ENCODE measurements around the gene PSMD1. TPM values are rescaled to one million over a fixed set of nuclear protein-coding genes. Genes with fewer than 3 reads are reported as not detected.
"Not testable (repeated sequence)": the region's sequence is repeated elsewhere in the genome, so short reads cannot be mapped to it uniquely, and the experiment has no call there.

Gene PSMD1
- total RNA-seq, 1 donor from 2014 or later: 97.4 TPM

- Histone ChIP-seq H3K27ac (no peak overlapping the region), H3K9me3 (no peaks in the 10 kb centered on the region), H3K27me3 (no peaks in the 10 kb centered on the region), H3K4me3 (no peak overlapping the region), H3K36me3 (no peaks in the 10 kb centered on the region), H3K4me1 (peaks cover 7 to 19% of the 10 kb centered on the region in 2 donors)
- peak in 1 of 2 donors; percentile 41 for DNase-seq (ENCODE audit: low spot score in 2 of 2)
- no peak for TF ChIP-seq CTCF (IDR thresholded peaks at IDR 0.05)
- intact Hi-C loops (cut with DNase I): no loop called here
These were observed 139.9 kb downstream of the PSMD1 start for GRCh38 chr2:231196592-231196991.

- H3K4me1 ChIP-seq: peaks cover 4 to 14% of the 10 kb centered on the region in 2 donors
- H3K27me3 ChIP-seq; H3K9me3 ChIP-seq; intact Hi-C loops (cut with DNase I); H3K4me3 ChIP-seq; H3K27ac ChIP-seq; H3K36me3 ChIP-seq: not testable (repeated sequence)
- peak in 1 of 2 donors; percentile 51 for DNase-seq (ENCODE audit: low spot score in 2 of 2)
These were observed 140.5 kb downstream of the PSMD1 start for GRCh38 chr2:231197196-231197595.

- Histone ChIP-seq H3K27ac (peak overlapping the region; percentile 71 to 73), H3K9me3 (no peaks in the 10 kb centered on the region), H3K36me3 (no peaks in the 10 kb centered on the region), H3K4me3 (peak overlapping the region; percentile 71 to 79), H3K27me3 (no peaks in the 10 kb centered on the region), H3K4me1 (peaks cover 3 to 14% of the 10 kb centered on the region in 2 donors)
- no peak for DNase-seq (ENCODE audit: low spot score in 2 of 2)
- no peak for TF ChIP-seq CTCF (IDR thresholded peaks at IDR 0.05)
- intact Hi-C loops (cut with DNase I): loop anchor here (2.0 kb wide), 1 partner anchor 141 kb away; the partner anchor contains the start of gene PSMD1
These were observed 141.1 kb downstream of the PSMD1 start for GRCh38 chr2:231197706-231198290.

GRCh38 chr2:231198291-231199173 is 141.9 kb downstream of the PSMD1 start, which contains the start of gene ARMC9:
TSS of gene ARMC9 (plus strand) at chr2:231198631. CDS start at chr2:231206239, 7,608 bp downstream.
- H3K27me3 ChIP-seq: no peaks in the 10 kb centered on the region
- H3K27ac ChIP-seq: peak within 1 kb of the TSS; percentile 71 to 73
- no peaks in the 10 kb centered on the region for H3K36me3 ChIP-seq
- peaks cover 3 to 14% of the 10 kb centered on the region in 2 donors for H3K4me1 ChIP-seq
- intact Hi-C loops (cut with DNase I): loop anchor here (2.0 kb wide), 1 partner anchor 142 kb away; the partner anchor contains the start of gene PSMD1
- peak in 1 of 2 donors; percentile 83 for DNase-seq (ENCODE audit: low spot score in 2 of 2)
- TF ChIP-seq CTCF (IDR thresholded peaks at IDR 0.05): no peak
- peak within 1 kb of the TSS; percentile 71 to 79 for H3K4me3 ChIP-seq
- no peaks in the 10 kb centered on the region for H3K9me3 ChIP-seq

GRCh38 chr2:231199219-231199618 is 142.6 kb downstream of the PSMD1 start:
- H3K4me1 ChIP-seq: peaks cover 3 to 14% of the 10 kb centered on the region in 2 donors
- H3K27ac ChIP-seq: peak overlapping the region; percentile 71 to 73

More at GRCh38 chr2:231199219-231199618, 142.6 kb downstream of the PSMD1 start:
- no peak for TF ChIP-seq CTCF (IDR thresholded peaks at IDR 0.05)
- Histone ChIP-seq H3K27me3 (no peaks in the 10 kb centered on the region), H3K36me3 (no peaks in the 10 kb centered on the region), H3K9me3 (no peaks in the 10 kb centered on the region), H3K4me3 (peak overlapping the region; percentile 71 to 79)
- no peak for DNase-seq (ENCODE audit: low spot score in 2 of 2)
- intact Hi-C loops (cut with DNase I): loop anchor here (2.0 kb wide), 1 partner anchor 142 kb away; the partner anchor contains the start of gene PSMD1
